Stimulated activated CD4-positive, alpha-beta T cell treated with anti-CD3 and anti-CD28 coated beads, TNF-alpha, amount 100 ng/mL, for 4 hours (primary cell): ENCODE data around the gene RPS6KA1.
"Not testable (repeated sequence)": the region's sequence is repeated elsewhere in the genome, so short reads cannot be mapped to it uniquely, and the experiment has no call there.

Experiments
- DNase-seq, 3 experiments: peaks; one replicate each; pipeline ENCODE4 v3.0.0-alpha.2; 2020; ENCODE audit warnings: low read depth in 3 of 3

The RPS6KA1 gene

GRCh38 chr1:26554781-26555180, 25.2 kb downstream of the RPS6KA1 start:
- DNase-seq, result no peak

GRCh38 chr1:26555550-26555981, 26.0 kb downstream of the RPS6KA1 start:
- no peak for DNase-seq

GRCh38 chr1:26556111-26556510, 26.6 kb downstream of the RPS6KA1 start:
- DNase-seq, result no peak

GRCh38 chr1:26557008-26557407, 27.4 kb downstream of the RPS6KA1 start:
- DNase-seq, result no peak

GRCh38 chr1:26558685-26559048, 29.1 kb downstream of the RPS6KA1 start:
- DNase-seq, result no peak

- DNase-seq, result no peak
These were observed 30.8 kb downstream of the RPS6KA1 start for GRCh38 chr1:26560403-26560780.

GRCh38 chr1:26570287-26570686, 40.7 kb downstream of the RPS6KA1 start:
- DNase-seq, result no peak

GRCh38 chr1:26571381-26571780, 41.8 kb downstream of the RPS6KA1 start:
- no peak for DNase-seq

GRCh38 chr1:26574018-26574417, 44.5 kb downstream of the RPS6KA1 start:
- DNase-seq, result no peak

- no peak for DNase-seq
These were observed 45.2 kb downstream of the RPS6KA1 start for GRCh38 chr1:26574719-26575251.

GRCh38 chr1:26575348-26575747, 45.8 kb downstream of the RPS6KA1 start:
- no peak for DNase-seq

- DNase-seq, result no peak
These were observed 48.6 kb downstream of the RPS6KA1 start for GRCh38 chr1:26578167-26578566.

- no peak for DNase-seq
These were observed 50.1 kb downstream of the RPS6KA1 start for GRCh38 chr1:26579681-26580111.

GRCh38 chr1:26580116-26580515, 50.6 kb downstream of the RPS6KA1 start:
- no peak for DNase-seq

- no peak for DNase-seq
These were observed 51.7 kb downstream of the RPS6KA1 start for GRCh38 chr1:26581287-26581651.

GRCh38 chr1:26582053-26582835, 52.7 kb downstream of the RPS6KA1 start:
- DNase-seq, result no peak

- peak; percentile 21 to 42 (median 34) for DNase-seq
These were observed 53.4 kb downstream of the RPS6KA1 start for GRCh38 chr1:26582836-26583460.

- no peak for DNase-seq
These were observed 54.3 kb downstream of the RPS6KA1 start for GRCh38 chr1:26583646-26584485.

- DNase-seq, result not testable (repeated sequence)
These were observed 55.0 kb downstream of the RPS6KA1 start for GRCh38 chr1:26584588-26584987.

- DNase-seq, result no peak
These were observed 55.9 kb downstream of the RPS6KA1 start for GRCh38 chr1:26585471-26585870.

GRCh38 chr1:26593385-26593784, 63.8 kb downstream of the RPS6KA1 start:
- no peak for DNase-seq

GRCh38 chr1:26594593-26594992, 65.0 kb downstream of the RPS6KA1 start:
- DNase-seq, result not testable (repeated sequence)
